KOPT-K1 (cell line): Measurements from ENCODE around the gene PFDN1.

ENCODE experiments used
- H3K27ac ChIP-seq: fragments of 200-600 bp; sonication (generic); 2 replicates; pipeline ENCODE4 v1.5.1; 2016; ENCODE audit warnings: antibody characterized with exemption, mild to moderate bottlenecking, low read depth, low read length; ENCODE audit not compliant: poor library complexity, severe bottlenecking
- H3K36me3 ChIP-seq: fragments of 200-600 bp; sonication (generic); 2 replicates; pipeline ENCODE4 v1.5.1; 2017; ENCODE audit warnings: antibody characterized with exemption, mild to moderate bottlenecking, low read length, moderate library complexity; ENCODE audit not compliant: insufficient read depth
- H3K9me3 ChIP-seq: fragments of 200-600 bp; sonication (generic); 2 replicates; pipeline ENCODE4 v1.5.1; 2017; ENCODE audit warnings: antibody characterized with exemption, low read length, mild to moderate bottlenecking; ENCODE audit not compliant: insufficient read depth, poor library complexity, severe bottlenecking

PFDN1 gene

GRCh38 chr5:140262839-140263238 lies 40.1 kb downstream of the PFDN1 start:
- H3K9me3 ChIP-seq = peaks cover 32% of the 10 kb centered on the region
- H3K36me3 ChIP-seq = peaks cover 41% of the 10 kb centered on the region
- H3K27ac ChIP-seq = no peak overlapping the region

- Histone ChIP-seq H3K36me3 (peaks cover 45% of the 10 kb centered on the region), H3K27ac (no peak overlapping the region), H3K9me3 (peaks cover 27% of the 10 kb centered on the region)
Observed at GRCh38 chr5:140262221-140262620, 40.7 kb downstream of the PFDN1 start.

GRCh38 chr5:140261403-140262171 lies 41.3 kb downstream of the PFDN1 start:
- Histone ChIP-seq H3K36me3 (peaks cover 45% of the 10 kb centered on the region), H3K9me3 (peaks cover 24% of the 10 kb centered on the region), H3K27ac (no peak overlapping the region)

GRCh38 chr5:140260089-140260656 lies 42.7 kb downstream of the PFDN1 start:
- peaks cover 10% of the 10 kb centered on the region for H3K9me3 ChIP-seq
- peaks cover 44% of the 10 kb centered on the region for H3K36me3 ChIP-seq
- no peak overlapping the region for H3K27ac ChIP-seq

GRCh38 chr5:140259500-140259899 lies 43.4 kb downstream of the PFDN1 start:
- Histone ChIP-seq H3K27ac (no peak overlapping the region), H3K9me3 (peaks cover 5% of the 10 kb centered on the region), H3K36me3 (peaks cover 40% of the 10 kb centered on the region)

GRCh38 chr5:140258873-140259272 lies 44.0 kb downstream of the PFDN1 start:
- H3K36me3 ChIP-seq = peaks cover 40% of the 10 kb centered on the region
- no peak overlapping the region for H3K27ac ChIP-seq
- H3K9me3 ChIP-seq = no peaks in the 10 kb centered on the region

- no peak overlapping the region for H3K27ac ChIP-seq
- no peaks in the 10 kb centered on the region for H3K9me3 ChIP-seq
- peaks cover 40% of the 10 kb centered on the region for H3K36me3 ChIP-seq
Observed at GRCh38 chr5:140258016-140258415, 44.9 kb downstream of the PFDN1 start.

- no peak overlapping the region for H3K27ac ChIP-seq
- no peaks in the 10 kb centered on the region for H3K9me3 ChIP-seq
- H3K36me3 ChIP-seq = peaks cover 31% of the 10 kb centered on the region
Observed at GRCh38 chr5:140256726-140257125, 46.2 kb downstream of the PFDN1 start.

GRCh38 chr5:140255460-140256157 lies 47.3 kb downstream of the PFDN1 start:
- H3K27ac ChIP-seq = no peak overlapping the region

GRCh38 chr5:140253985-140254384 lies 48.9 kb downstream of the PFDN1 start:
- Histone ChIP-seq H3K9me3 (no peaks in the 10 kb centered on the region), H3K36me3 (peaks cover 18% of the 10 kb centered on the region; the same call in 1 of the 2 replicates), H3K27ac (no peak overlapping the region)

More at GRCh38 chr5:140255460-140256157, 47.3 kb downstream of the PFDN1 start:
- H3K36me3 ChIP-seq = peaks cover 24% of the 10 kb centered on the region
- no peaks in the 10 kb centered on the region for H3K9me3 ChIP-seq

GRCh38 chr5:140252470-140253126 lies 50.3 kb downstream of the PFDN1 start:
- Histone ChIP-seq H3K27ac (no peak overlapping the region), H3K36me3 (peaks cover 8% of the 10 kb centered on the region; the same call in 1 of the 2 replicates), H3K9me3 (no peaks in the 10 kb centered on the region)

- no peak overlapping the region for H3K27ac ChIP-seq
- peaks cover 7% of the 10 kb centered on the region; the same call in 1 of the 2 replicates for H3K36me3 ChIP-seq
- H3K9me3 ChIP-seq = no peaks in the 10 kb centered on the region
Observed at GRCh38 chr5:140251527-140251973, 51.4 kb downstream of the PFDN1 start.

- Histone ChIP-seq H3K9me3 (no peaks in the 10 kb centered on the region), H3K36me3 (peaks cover 15% of the 10 kb centered on the region), H3K27ac (no peak overlapping the region)
Observed at GRCh38 chr5:140250386-140250785, 52.5 kb downstream of the PFDN1 start.

GRCh38 chr5:140249536-140249935 lies 53.4 kb downstream of the PFDN1 start:
- Histone ChIP-seq H3K36me3 (peaks cover 24% of the 10 kb centered on the region), H3K27ac (no peak overlapping the region), H3K9me3 (no peaks in the 10 kb centered on the region)

GRCh38 chr5:140248414-140248813 lies 54.5 kb downstream of the PFDN1 start:
- no peaks in the 10 kb centered on the region for H3K9me3 ChIP-seq
- no peak overlapping the region for H3K27ac ChIP-seq
- peaks cover 35% of the 10 kb centered on the region for H3K36me3 ChIP-seq
